Measurements from ENCODE around the gene ZNF213.
"Not testable (repeated sequence)": the region's sequence is repeated elsewhere in the genome, so short reads cannot be mapped to it uniquely, and the experiment has no call there.

ZNF213 gene

GRCh38 chr16:3171855-3172593, 37.2 kb downstream of the ZNF213 start:
- no peak for DNase-seq

GRCh38 chr16:3173892-3174617, 39.2 kb downstream of the ZNF213 start:
- no peak for DNase-seq

- DNase-seq: no peak
Measured at GRCh38 chr16:3174618-3175148, 39.9 kb downstream of the ZNF213 start.

- DNase-seq: no peak
Measured at GRCh38 chr16:3175157-3176093, 40.6 kb downstream of the ZNF213 start.

- no peak for DNase-seq
Measured at GRCh38 chr16:3179651-3180050, 44.8 kb downstream of the ZNF213 start.

GRCh38 chr16:3180445-3180878, 45.6 kb downstream of the ZNF213 start:
- no peak for DNase-seq

GRCh38 chr16:3182293-3182607, 47.4 kb downstream of the ZNF213 start:
- not testable (repeated sequence) for DNase-seq

- DNase-seq: no peak
Measured at GRCh38 chr16:3182608-3183444, 48.0 kb downstream of the ZNF213 start.

- DNase-seq: no peak
Measured at GRCh38 chr16:3183445-3184139, 48.8 kb downstream of the ZNF213 start.

GRCh38 chr16:3186946-3187690, 52.3 kb downstream of the ZNF213 start:
- DNase-seq: no peak

GRCh38 chr16:3187798-3188674, 53.2 kb downstream of the ZNF213 start, which contains the start of gene OR1F1:
TSS of gene OR1F1 (plus strand) at chr16:3188204.
- DNase-seq: no peak

- DNase-seq: no peak
Measured at GRCh38 chr16:3188675-3188924, 53.8 kb downstream of the ZNF213 start.

GRCh38 chr16:3188925-3189825, 54.3 kb downstream of the ZNF213 start:
- peak; percentile 67 for DNase-seq

GRCh38 chr16:3189869-3190268, 55.0 kb downstream of the ZNF213 start:
- no peak for DNase-seq

- no peak for DNase-seq
Measured at GRCh38 chr16:3190949-3191353, 56.1 kb downstream of the ZNF213 start.
